Body of pancreas (tissue), 4 donors: ENCODE results near the gene SYCP2.

Experiments
- CTCF ChIP-seq, 7 experiments: fragments of 450-650 bp in 4 of 7; fragments of 200-600 bp in 3 of 7; sonication (generic) in 3 of 7; IDR thresholded peaks; one replicate each; pipeline ENCODE4 v1.5.1; 2016 to 2019; ENCODE audit warnings: antibody characterized with exemption in 7 of 7
- POLR2A ChIP-seq, 3 donors: fragments of 450-650 bp; IDR thresholded peaks; one replicate each; pipeline ENCODE4 v1.6.1; 2016; ENCODE audit warnings: antibody characterized with exemption in 3 of 3, mild to moderate bottlenecking in 2 of 3

- TF ChIP-seq CTCF (IDR thresholded peaks at IDR 0.05) (no peak), POLR2A (IDR thresholded peaks at IDR 0.05) (no peak)
Observed at GRCh38 chr20:59821788-59822187, 111.6 kb downstream of the SYCP2 start.
